GM12878 (cell line): ENCODE data around the gene ARHGEF10L. TPM values are rescaled to one million over a fixed set of nuclear protein-coding genes. Genes with fewer than 3 reads are reported as not detected.

Source experiments
- ATAC-seq: fragments of 200-7000 bp; cut with Tn5 transposase; 3 replicates; pipeline ENCODE4 v1.9.1; 2020; ENCODE audit warnings: mild to moderate bottlenecking, moderate library complexity
- BruUV-seq: library from RNA; stranded (reverse); fragments of 400-500 nt; replicated peaks from 2 replicates; lab custom pipeline; 2021; lab: Mats Ljungman, UMichigan
- CTCF ChIA-PET: fragments of 300-600 bp; sonication (Branson Sonifier 250); formaldehyde crosslinking; extraction: SDS; loops from one replicate; lab custom pipeline; 2021; ENCODE audit warnings: inconsistent platforms; lab: Yijun Ruan, JAX
- POLR2A ChIA-PET: fragments of 350-600 bp; formaldehyde crosslinking; extraction: SDS; loops from one replicate; lab custom pipeline; 2021; ENCODE audit warnings: inconsistent platforms; lab: Charles Lee
- RAD21 ChIA-PET: fragments of 300-600 bp; sonication (Branson Sonifier 250); formaldehyde crosslinking; loops from one replicate; lab custom pipeline; 2023; ENCODE audit warnings: antibody characterized with exemption; ENCODE audit not compliant: unreplicated experiment; lab: Charles Lee
- SMC1A ChIA-PET: fragments of 300-600 bp; sonication (Branson Sonifier 250); formaldehyde crosslinking; loops from one replicate; lab custom pipeline; 2023; ENCODE audit not compliant: unreplicated experiment, uncharacterized antibody; lab: Charles Lee
- DNase-seq: peaks from one replicate; pipeline ENCODE4 v3.0.0-alpha.2; 2011; ENCODE audit warnings: low read depth, low spot score
- FAIRE-seq: peaks from 3 replicates; lab custom pipeline; 2011; peaks lifted over from hg19 to GRCh38; lab: Jason Lieb, UNC
- H2AFZ ChIP-seq: 2 replicates; pipeline ENCODE4 v1.6.0; 2011; ENCODE audit warnings: low read depth, low read length, control low read depth; ENCODE audit not compliant: control insufficient read depth
- H3K27ac ChIP-seq: 2 replicates; pipeline ENCODE4 v1.5.1; 2011; ENCODE audit warnings: control low read depth; ENCODE audit not compliant: control insufficient read depth, insufficient read depth
- H3K27me3 ChIP-seq, 2 experiments: replicated peaks in 1 of 2; 2 replicates each; pipeline versions ENCODE4 v1.6.0 to v1.6.1; 2011; ENCODE audit warnings: low read length in 1 of 2; ENCODE audit not compliant: control insufficient read depth in 2 of 2, insufficient read depth in 2 of 2
- H3K36me3 ChIP-seq, 2 experiments: 2 replicates each; pipeline ENCODE4 v1.5.1; 2011; ENCODE audit warnings: low read length in 1 of 2; ENCODE audit not compliant: control insufficient read depth in 2 of 2, insufficient read depth in 2 of 2
- H3K4me1 ChIP-seq: 2 replicates; pipeline ENCODE4 v1.6.1; 2011; ENCODE audit warnings: mild to moderate bottlenecking, low read length, moderate library complexity, mixed read lengths; ENCODE audit not compliant: control insufficient read depth, insufficient read depth
- H3K4me2 ChIP-seq: 2 replicates; pipeline ENCODE4 v1.6.0; 2011; ENCODE audit warnings: control low read depth; ENCODE audit not compliant: control insufficient read depth, insufficient read depth
- H3K4me3 ChIP-seq: fragments of 200-600 bp; sonication (generic); 2 replicates; pipeline ENCODE4 v1.5.1; 2016
- H3K79me2 ChIP-seq: 2 replicates; pipeline ENCODE4 v1.6.0; 2011; ENCODE audit warnings: low read length; ENCODE audit not compliant: control insufficient read depth, insufficient read depth
- H3K9ac ChIP-seq: 2 replicates; pipeline ENCODE4 v1.8.0; 2011; ENCODE audit warnings: low read length, control low read depth, mixed read lengths; ENCODE audit not compliant: control insufficient read depth, insufficient read depth
- H3K9me3 ChIP-seq: replicated peaks from 3 replicates; pipeline ENCODE4 v1.5.1; 2011; ENCODE audit warnings: mild to moderate bottlenecking, low read length; ENCODE audit not compliant: control insufficient read depth, insufficient read depth
- H4K20me1 ChIP-seq: 2 replicates; pipeline ENCODE4 v1.6.0; 2011; ENCODE audit not compliant: control insufficient read depth, insufficient read depth
- BHLHE40 ChIP-seq, 2 experiments: fragments of 450-650 bp in 1 of 2; IDR thresholded peaks; 2 replicates each; pipeline ENCODE4 v1.6.1; 2011 to 2017; ENCODE audit warnings: low read depth in 2 of 2, borderline replicate concordance in 1 of 2, improper control_type of control experiment in 1 of 2, low read length in 1 of 2, mild to moderate bottlenecking in 1 of 2
- BRCA1 ChIP-seq: IDR thresholded peaks from 2 replicates; pipeline ENCODE4 v1.6.1; 2011; ENCODE audit warnings: low read depth, low read length, improper control_type of control experiment
- MEF2A ChIP-seq: IDR thresholded peaks from 2 replicates; pipeline ENCODE4 v1.6.1; 2011; ENCODE audit warnings: low read depth, mild to moderate bottlenecking, low read length, moderate library complexity; ENCODE audit not compliant: insufficient read depth
- MXI1 ChIP-seq: fragments of 150-350 bp; IDR thresholded peaks from 2 replicates; pipeline ENCODE4 v1.6.1; 2011; ENCODE audit warnings: low read depth, mild to moderate bottlenecking, inconsistent platforms, low read length, improper control_type of control experiment
- NFYB ChIP-seq: IDR thresholded peaks from 2 replicates; pipeline ENCODE4 v1.6.1; 2011; ENCODE audit warnings: low read depth, mild to moderate bottlenecking, low read length, improper control_type of control experiment, moderate library complexity; ENCODE audit not compliant: insufficient read depth
- SMAD5 ChIP-seq: IDR thresholded peaks from 2 replicates; pipeline ENCODE4 v1.6.1; 2016; ENCODE audit warnings: antibody characterized with exemption, low read depth
- ZBED1 ChIP-seq: IDR thresholded peaks from 2 replicates; pipeline ENCODE4 v1.6.1; 2016; ENCODE audit warnings: borderline replicate concordance
- WGBS: methylation state at CpG from one replicate; pipeline ENCODE4 v1.1.6; 2016; ENCODE audit warnings: low lambda C conversion rate; ENCODE audit not compliant: insufficient replicate concordance, insufficient coverage; ENCODE audit errors: missing lambda C conversion rate; 5-methylcytosine and 5-hydroxymethylcytosine counted together
- in situ Hi-C: fragments of 300-500 bp; cut with MboI; formaldehyde crosslinking; loops from 9 replicates; pipeline ENCODE4 v1.14.3; 2018; ENCODE audit warnings: mixed read lengths
- intact Hi-C: fragments of 100-400 bp; cut with micrococcal nuclease; formaldehyde crosslinking; loops from one replicate; pipeline ENCODE4 v1.14.2; 2022; ENCODE audit not compliant: unreplicated experiment
- polyA plus RNA-seq, 11 experiments: library from polyadenylated mRNA; depleted of rRNA in 4 of 11; unstranded in 6 of 11; stranded (reverse) in 5 of 11; fragments of >200 nt; fragmentation: Nextera tagmentation in 4 of 11; fragmentation: Illumina TruSeq in 1 of 11; extraction: Ambion mirVana in 4 of 11; extraction: Trizol in 1 of 11; gene quantifications; 1 replicate in 1 of 11; 2 replicates in 10 of 11; pipeline versions ENCODE4 v1.2.1 to v1.2.3, GENCODE V29; 2011 to 2016; ENCODE audit warnings: inconsistent platforms in 2 of 11, missing spikeins in 2 of 11, low read depth in 1 of 11
- total RNA-seq, 4 experiments: library from RNA; depleted of rRNA in 3 of 4; stranded (reverse); fragments of >200 nt in 3 of 4; fragmentation: Illumina TruSeq in 1 of 4; extraction: Trizol in 1 of 4; gene quantifications; 2 replicates each; pipeline versions ENCODE4 v1.2.1 to v1.2.3, GENCODE V29; 2013 to 2021
- TF ChIP-seq, protein P1 (sequence below): fragments of 450-650 bp; IDR thresholded peaks from 2 replicates; pipeline ENCODE4 v1.6.1; 2017; ENCODE audit warnings: mild to moderate bottlenecking, moderate library complexity

ARHGEF10L gene
- total and polyA plus RNA-seq, 10 of the 15 experiments (the other 5 are each of a cell fraction or from before 2014, with no cell fraction given): 0.05 to 0.94 (median 0.28) TPM; not detected in 2

DNA sequence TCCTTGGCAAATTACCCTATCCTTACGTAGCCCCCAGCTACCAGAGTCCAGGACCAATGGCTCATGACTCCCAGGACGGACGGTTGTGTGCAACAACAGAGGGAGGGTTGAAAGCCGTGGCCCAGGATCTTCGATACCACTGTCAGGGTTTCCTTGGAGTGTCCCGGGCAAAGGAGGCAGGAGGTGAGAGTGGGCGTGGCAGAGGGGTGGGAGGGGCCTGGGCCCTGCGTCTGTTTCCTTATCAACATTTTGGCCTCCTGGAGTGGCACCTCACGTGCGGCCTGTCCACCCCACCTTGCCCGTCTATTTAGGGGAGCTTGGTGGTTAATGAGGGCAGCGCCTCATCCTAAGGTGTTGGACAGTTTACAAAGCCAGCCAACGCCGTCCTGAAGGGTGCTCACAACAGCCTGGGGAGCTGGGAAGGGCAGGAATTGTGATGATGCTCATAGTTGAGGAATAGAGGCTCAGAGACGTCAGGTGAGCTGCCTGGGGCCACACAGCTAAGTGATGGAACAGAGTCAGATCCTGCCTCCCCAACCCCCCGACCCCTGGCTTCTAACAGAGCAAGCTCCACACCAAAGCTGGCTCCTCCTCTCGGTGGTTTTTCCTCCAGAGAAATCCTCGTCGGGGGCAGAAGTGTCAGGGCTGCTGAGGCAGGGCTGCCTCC is 17.4 kb upstream of the ARHGEF10L start:
- H3K79me2 ChIP-seq: no peaks in the 10 kb centered on the region
- in situ Hi-C loops: no loop called here
- no peaks in the 10 kb centered on the region for H3K4me1 ChIP-seq
- H2AFZ ChIP-seq: no peak overlapping the region
- no peak for DNase-seq
- no peak for FAIRE-seq
- ChIA-PET CTCF (no interaction called here), RAD21 (interaction anchor here (1.3 kb wide), 1 partner anchor 14 kb away, joined by 3 read pairs; no protein-coding TSS in a partner anchor), POLR2A (no interaction called here), SMC1A (interaction anchor here (0.5 to 2.3 kb wide), 2 partner anchors 9 to 19 kb away, joined by 3 to 11 read pairs; no protein-coding TSS in a partner anchor)
- H3K4me3 ChIP-seq: no peak overlapping the region
- no TSS peak for BruUV-seq
- H3K9ac ChIP-seq: no peak overlapping the region
- H4K20me1 ChIP-seq: no peaks in the 10 kb centered on the region
- WGBS: 34% methylated on average over 17 of the region's 19 CpGs
- H3K4me2 ChIP-seq: no peak overlapping the region
- peaks cover 0 to 3% of the 10 kb centered on the region in 2 experiments; a peak in 3 of 4 replicates for H3K27me3 ChIP-seq
- no peak overlapping the region for H3K27ac ChIP-seq
- intact Hi-C loops: no loop called here
- H3K36me3 ChIP-seq: no peaks in the 10 kb centered on the region
- no peak for ATAC-seq
- TF ChIP-seq SMAD5 (no peak), BHLHE40 (IDR thresholded peaks at IDR 0.05; ENCODE audit: borderline replicate concordance in 1 of 2, low read depth in 2 of 2, low read length in 1 of 2) (peak in 1 of 2 experiments; percentile 8; a peak in 1 of 4 replicates), BRCA1 (no peak), ZBED1 (no peak), MXI1 (no peak), NFYB (no peak), MEF2A (no peak)
- TF ChIP-seq, protein P1, sequence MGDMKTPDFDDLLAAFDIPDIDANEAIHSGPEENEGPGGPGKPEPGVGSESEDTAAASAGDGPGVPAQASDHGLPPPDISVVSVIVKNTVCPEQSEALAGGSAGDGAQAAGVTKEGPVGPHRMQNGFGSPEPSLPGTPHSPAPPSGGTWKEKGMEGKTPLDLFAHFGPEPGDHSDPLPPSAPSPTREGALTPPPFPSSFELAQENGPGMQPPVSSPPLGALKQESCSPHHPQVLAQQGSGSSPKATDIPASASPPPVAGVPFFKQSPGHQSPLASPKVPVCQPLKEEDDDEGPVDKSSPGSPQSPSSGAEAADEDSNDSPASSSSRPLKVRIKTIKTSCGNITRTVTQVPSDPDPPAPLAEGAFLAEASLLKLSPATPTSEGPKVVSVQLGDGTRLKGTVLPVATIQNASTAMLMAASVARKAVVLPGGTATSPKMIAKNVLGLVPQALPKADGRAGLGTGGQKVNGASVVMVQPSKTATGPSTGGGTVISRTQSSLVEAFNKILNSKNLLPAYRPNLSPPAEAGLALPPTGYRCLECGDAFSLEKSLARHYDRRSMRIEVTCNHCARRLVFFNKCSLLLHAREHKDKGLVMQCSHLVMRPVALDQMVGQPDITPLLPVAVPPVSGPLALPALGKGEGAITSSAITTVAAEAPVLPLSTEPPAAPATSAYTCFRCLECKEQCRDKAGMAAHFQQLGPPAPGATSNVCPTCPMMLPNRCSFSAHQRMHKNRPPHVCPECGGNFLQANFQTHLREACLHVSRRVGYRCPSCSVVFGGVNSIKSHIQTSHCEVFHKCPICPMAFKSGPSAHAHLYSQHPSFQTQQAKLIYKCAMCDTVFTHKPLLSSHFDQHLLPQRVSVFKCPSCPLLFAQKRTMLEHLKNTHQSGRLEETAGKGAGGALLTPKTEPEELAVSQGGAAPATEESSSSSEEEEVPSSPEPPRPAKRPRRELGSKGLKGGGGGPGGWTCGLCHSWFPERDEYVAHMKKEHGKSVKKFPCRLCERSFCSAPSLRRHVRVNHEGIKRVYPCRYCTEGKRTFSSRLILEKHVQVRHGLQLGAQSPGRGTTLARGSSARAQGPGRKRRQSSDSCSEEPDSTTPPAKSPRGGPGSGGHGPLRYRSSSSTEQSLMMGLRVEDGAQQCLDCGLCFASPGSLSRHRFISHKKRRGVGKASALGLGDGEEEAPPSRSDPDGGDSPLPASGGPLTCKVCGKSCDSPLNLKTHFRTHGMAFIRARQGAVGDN: no peak
- TF ChIP-seq, all 136 proteins: peak for 1
- H3K9me3 ChIP-seq: no peaks in the 10 kb centered on the region
